ENCODE measurements around the gene WDR64. TPM values are rescaled to one million over a fixed set of nuclear protein-coding genes. Genes with fewer than 3 reads are reported as not detected.

Gene WDR64
- polyA plus RNA-seq, 1 donor (not counting 4 experiments of a cell fraction or from before 2014, with no cell fraction given): not detected

- no peaks in the 10 kb centered on the region for H3K9me3 ChIP-seq (ENCODE audit: control insufficient read depth, low read depth, low read length)
- H3K79me2 ChIP-seq (ENCODE audit: control insufficient read depth, insufficient read depth, low read length): no peaks in the 10 kb centered on the region
- H3K4me2 ChIP-seq (ENCODE audit: control insufficient read depth, extremely low read depth, insufficient read depth, low read depth, low read length): no peak overlapping the region
- no peak overlapping the region for H2AFZ ChIP-seq (ENCODE audit: control insufficient read depth, low read length)
- H3K9me1 ChIP-seq (ENCODE audit: control insufficient read depth, extremely low read depth, insufficient read depth, low read length): no peaks in the 10 kb centered on the region
- TF ChIP-seq CTCF (optimal IDR thresholded peaks at IDR 0.05 in 1 of 3, IDR thresholded peaks at IDR 0.05 in 1 of 3, conservative IDR thresholded peaks at IDR 0.05 in 1 of 3; ENCODE audit: extremely low read depth in 1 of 3, insufficient read depth in 2 of 3, low read length in 3 of 3) (no peak), EZH2 (IDR thresholded peaks at IDR 0.05; ENCODE audit: low read length) (no peak)
- no peaks in the 10 kb centered on the region for H3K36me3 ChIP-seq (ENCODE audit: control insufficient read depth in 2 of 2, extremely low read depth in 1 of 2, insufficient read depth in 2 of 2, low read length in 2 of 2)
- no peak overlapping the region for H3K27ac ChIP-seq (ENCODE audit: control insufficient read depth, insufficient read depth, low read length)
- H4K20me1 ChIP-seq (ENCODE audit: control insufficient read depth, extremely low read depth, insufficient read depth, low read length): no peaks in the 10 kb centered on the region
- no peaks in the 10 kb centered on the region for H3K4me1 ChIP-seq (ENCODE audit: control insufficient read depth, extremely low read depth, insufficient read depth, low read length)
- no peak for DNase-seq (ENCODE audit: low read depth, low spot score)
- no peaks in the 10 kb centered on the region for H3K27me3 ChIP-seq (ENCODE audit: control insufficient read depth, extremely low read depth, insufficient read depth, low read length)
- FAIRE-seq: no peak
- dilution Hi-C loops (cut with MboI; ENCODE audit: extremely low pct_ligation_motif_present, low sequenced_read_pairs): no loop called here
- H3K4me3 ChIP-seq (ENCODE audit: control insufficient read depth in 2 of 3, extremely low read depth in 1 of 3, insufficient read depth in 2 of 3, low read depth in 1 of 3, low read length in 3 of 3): no peak overlapping the region
- no peak overlapping the region for H3K9ac ChIP-seq (ENCODE audit: control insufficient read depth, extremely low read depth, insufficient read depth, low read length)
Observed at GRCh38 chr1:241647658-241648057, 4.4 kb upstream of the WDR64 start.

- Histone ChIP-seq H3K36me3 (ENCODE audit: control insufficient read depth in 2 of 2, extremely low read depth in 1 of 2, insufficient read depth in 2 of 2, low read length in 2 of 2) (no peaks in the 10 kb centered on the region), H3K9me1 (ENCODE audit: control insufficient read depth, extremely low read depth, insufficient read depth, low read length) (no peaks in the 10 kb centered on the region), H4K20me1 (ENCODE audit: control insufficient read depth, extremely low read depth, insufficient read depth, low read length) (no peaks in the 10 kb centered on the region), H2AFZ (ENCODE audit: control insufficient read depth, low read length) (no peak overlapping the region), H3K9ac (ENCODE audit: control insufficient read depth, extremely low read depth, insufficient read depth, low read length) (no peak overlapping the region), H3K9me3 (ENCODE audit: control insufficient read depth, low read depth, low read length) (no peaks in the 10 kb centered on the region), H3K4me2 (ENCODE audit: control insufficient read depth, extremely low read depth, insufficient read depth, low read depth, low read length) (no peak overlapping the region), H3K27ac (ENCODE audit: control insufficient read depth, insufficient read depth, low read length) (no peak overlapping the region), H3K4me3 (ENCODE audit: control insufficient read depth in 2 of 3, extremely low read depth in 1 of 3, insufficient read depth in 2 of 3, low read depth in 1 of 3, low read length in 3 of 3) (no peak overlapping the region), H3K79me2 (ENCODE audit: control insufficient read depth, insufficient read depth, low read length) (no peaks in the 10 kb centered on the region), H3K27me3 (ENCODE audit: control insufficient read depth, extremely low read depth, insufficient read depth, low read length) (no peaks in the 10 kb centered on the region), H3K4me1 (ENCODE audit: control insufficient read depth, extremely low read depth, insufficient read depth, low read length) (no peaks in the 10 kb centered on the region)
- DNase-seq (ENCODE audit: low read depth, low spot score): no peak
- dilution Hi-C loops (cut with MboI; ENCODE audit: extremely low pct_ligation_motif_present, low sequenced_read_pairs): no loop called here
- TF ChIP-seq CTCF (optimal IDR thresholded peaks at IDR 0.05 in 1 of 3, IDR thresholded peaks at IDR 0.05 in 1 of 3, conservative IDR thresholded peaks at IDR 0.05 in 1 of 3; ENCODE audit: extremely low read depth in 1 of 3, insufficient read depth in 2 of 3, low read length in 3 of 3): no peak
- TF ChIP-seq EZH2 (IDR thresholded peaks at IDR 0.05; ENCODE audit: low read length): no peak
- FAIRE-seq: no peak
Observed at GRCh38 chr1:241648159-241648558, 3.9 kb upstream of the WDR64 start.
